HL-60/S4 treated with phorbol 12-myristate 13-acetate at 8.2 ng/mL for 4 days and 3 days (cell line): ENCODE data around the gene COMMD1.
"Not testable (repeated sequence)": the region's sequence is repeated elsewhere in the genome, so short reads cannot be mapped to it uniquely, and the experiment has no call there.

ENCODE experiments used
- in situ Hi-C: fragments of 300-500 bp; cut with MboI; formaldehyde crosslinking; loops from 2 replicates; pipeline ENCODE4 v1.15.0; 2022; ENCODE audit warnings: low sequenced_read_pairs

COMMD1 gene

DNA sequence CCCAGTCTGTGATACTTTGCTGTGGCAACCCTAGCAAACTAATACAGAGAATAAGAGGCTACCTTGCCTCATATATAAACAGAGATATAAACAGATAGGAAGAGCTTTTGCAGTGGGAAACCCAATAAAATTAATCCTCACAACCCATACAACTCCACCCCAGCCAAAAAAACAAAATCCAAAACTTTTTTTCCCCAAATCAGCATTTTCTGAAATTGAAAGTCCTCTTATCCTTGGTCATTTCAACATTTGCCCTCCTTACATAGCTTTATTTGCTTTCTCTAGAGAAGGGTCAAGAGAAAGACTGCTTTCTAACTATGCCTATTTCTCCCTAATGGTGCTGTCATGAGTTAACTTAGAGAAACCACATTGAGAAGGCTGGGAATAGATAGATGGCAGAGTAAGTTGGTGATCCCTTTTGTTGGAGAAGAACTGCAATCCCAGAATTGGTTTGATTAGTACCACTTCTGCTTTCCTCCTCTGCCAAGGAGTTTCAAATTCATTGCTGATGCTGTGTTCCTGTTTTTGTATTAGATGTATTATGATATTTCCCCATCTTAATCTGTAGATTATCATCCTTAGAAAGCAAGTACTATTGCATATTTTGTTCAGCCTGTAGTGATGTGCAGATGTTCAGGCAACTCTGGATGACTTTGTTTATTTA lies 214.0 kb downstream of the COMMD1 start:
- in situ Hi-C loops: no loop called here

DNA sequence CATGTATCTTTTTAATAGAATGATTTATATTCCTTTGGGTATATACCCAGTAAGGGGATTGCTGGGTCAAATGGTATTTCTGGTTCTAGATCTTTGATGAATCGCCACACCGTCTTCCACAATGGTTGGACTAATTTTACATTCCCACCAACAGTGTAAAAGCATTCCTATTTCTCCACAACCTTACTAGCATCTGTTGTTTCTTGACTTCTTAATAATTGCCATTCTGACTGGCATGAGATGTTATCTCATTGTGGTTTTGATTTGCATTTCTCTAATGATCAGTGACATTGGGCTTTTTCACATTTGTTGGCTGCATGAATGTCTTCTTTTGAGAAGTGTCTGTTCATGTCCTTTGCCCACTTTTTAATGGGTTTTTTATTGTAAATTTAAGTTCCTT lies 220.8 kb downstream of the COMMD1 start:
- in situ Hi-C loops: not testable (repeated sequence)

DNA sequence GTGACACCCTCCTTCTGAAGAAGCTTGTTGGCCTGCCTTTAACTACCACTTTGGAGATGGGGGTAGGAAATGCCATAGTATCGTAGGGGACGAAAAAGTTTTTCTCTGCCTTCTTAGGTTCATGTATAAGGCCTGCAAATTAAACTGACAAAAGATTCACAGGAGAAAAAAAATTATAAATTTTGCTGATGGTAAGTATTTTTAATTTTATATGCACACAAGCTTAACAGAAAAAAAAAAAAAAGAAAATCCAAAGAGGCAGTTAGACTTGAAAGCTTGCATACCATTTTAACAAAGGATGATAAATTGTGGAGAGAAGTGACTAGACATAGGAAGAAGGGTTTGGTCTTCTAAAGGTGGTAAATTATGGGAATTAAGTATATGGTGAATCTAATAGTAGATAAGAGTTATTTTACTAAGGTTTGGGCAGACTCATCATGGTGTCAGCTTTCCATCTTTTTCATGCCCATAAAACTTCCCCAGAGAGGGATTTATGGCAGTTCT lies 227.9 kb downstream of the COMMD1 start:
- in situ Hi-C loops: no loop called here

DNA sequence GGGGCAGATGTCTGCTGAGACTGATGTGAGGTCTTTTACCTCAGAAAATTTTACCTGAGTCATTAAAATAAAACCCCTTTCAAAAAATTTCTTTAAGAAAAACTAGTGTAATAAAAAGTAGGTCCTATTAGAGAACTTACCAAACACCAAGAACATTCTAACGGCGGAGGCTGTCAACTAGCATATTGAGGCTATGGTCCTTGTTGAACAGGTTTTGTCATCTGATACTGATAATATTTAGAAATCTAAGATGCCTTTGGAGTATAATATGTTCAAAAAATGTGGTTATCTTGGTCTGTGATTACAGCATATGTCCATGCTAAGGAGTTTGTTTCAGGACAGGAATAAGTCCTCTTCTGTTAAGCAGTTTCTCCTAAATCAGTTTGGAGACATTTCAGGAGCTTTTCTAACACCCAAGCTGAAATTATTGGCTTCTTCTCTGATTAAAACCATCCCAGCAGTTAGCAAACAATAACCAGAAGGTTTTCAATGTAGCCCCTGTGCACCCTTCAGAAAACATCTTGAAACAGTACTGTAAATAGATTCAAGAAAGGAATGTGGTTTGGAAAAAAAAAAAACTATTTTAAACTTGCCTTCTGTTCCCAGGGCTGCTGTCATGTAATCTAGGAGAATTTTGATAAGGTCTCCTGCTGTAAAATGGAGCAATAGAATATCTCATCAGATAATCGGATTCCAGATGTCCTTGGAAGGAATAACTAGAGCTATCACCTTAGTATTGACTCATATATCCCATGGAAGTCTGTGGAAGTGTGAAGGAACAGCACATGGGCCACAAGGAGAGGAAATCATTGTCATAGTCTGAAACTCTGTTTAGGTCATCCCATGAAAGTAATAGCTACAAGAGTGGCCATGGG lies 231.7 kb downstream of the COMMD1 start:
- in situ Hi-C loops: no loop called here

DNA sequence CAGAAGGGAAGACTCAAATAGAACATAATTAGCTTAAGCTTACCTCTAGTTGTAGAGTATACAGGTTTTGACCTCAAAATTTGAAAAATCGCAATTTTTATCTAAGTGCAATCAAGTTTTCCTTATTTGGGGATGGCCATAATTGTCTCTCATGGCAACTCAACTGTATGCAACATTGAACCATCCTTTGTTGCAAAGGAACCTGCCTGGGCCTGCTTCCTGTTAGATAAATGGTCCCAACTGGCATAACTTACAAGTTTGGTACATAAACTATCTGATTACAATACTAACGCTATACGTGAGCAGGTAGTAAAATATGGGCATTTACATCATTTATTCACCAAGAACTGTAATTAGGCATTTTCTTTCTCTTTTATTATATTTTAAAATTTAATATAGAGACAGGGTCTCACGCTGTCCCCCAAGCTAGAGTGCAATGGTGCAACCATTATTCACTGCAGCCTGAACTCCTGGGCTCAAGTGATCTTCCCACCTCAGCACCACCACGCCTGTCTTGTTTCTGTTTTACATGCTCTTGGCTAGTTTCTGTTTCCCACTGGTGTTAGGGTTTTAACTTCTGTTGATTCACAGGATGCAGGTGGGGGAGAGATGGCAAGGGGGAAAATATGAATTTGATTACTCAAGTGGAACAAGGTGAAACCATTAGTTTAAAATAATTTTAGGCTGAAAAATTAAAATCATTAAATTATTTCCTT lies 235.1 kb downstream of the COMMD1 start:
- in situ Hi-C loops: no loop called here

DNA sequence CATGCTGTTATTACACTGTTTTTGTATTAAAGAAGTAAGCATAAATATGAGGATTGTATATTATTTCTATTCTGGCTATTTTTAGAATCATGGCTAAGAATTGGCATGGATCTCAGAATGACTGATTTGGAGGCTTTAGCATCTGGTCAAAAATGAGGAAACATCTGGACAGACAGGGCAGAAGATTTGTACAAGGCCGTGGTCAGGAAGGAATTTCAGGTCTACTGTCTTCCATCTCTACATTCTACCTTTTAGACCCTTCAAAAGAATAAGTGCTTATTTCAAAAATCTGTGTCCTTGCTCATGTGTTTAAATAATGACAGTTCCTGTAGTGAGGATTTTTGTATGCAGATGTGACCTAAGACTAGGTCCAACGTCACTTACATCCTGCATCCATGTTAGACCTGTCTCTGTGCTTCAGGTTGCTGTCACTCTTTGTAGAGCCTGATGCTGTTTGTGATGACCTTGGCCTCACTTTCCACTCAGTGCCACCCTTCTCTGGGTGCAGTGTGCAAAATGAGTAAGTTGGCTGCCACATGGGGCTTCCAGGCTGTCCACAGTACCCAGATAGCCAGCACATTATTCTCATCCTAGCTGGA lies 235.8 kb downstream of the COMMD1 start:
- in situ Hi-C loops: no loop called here

DNA sequence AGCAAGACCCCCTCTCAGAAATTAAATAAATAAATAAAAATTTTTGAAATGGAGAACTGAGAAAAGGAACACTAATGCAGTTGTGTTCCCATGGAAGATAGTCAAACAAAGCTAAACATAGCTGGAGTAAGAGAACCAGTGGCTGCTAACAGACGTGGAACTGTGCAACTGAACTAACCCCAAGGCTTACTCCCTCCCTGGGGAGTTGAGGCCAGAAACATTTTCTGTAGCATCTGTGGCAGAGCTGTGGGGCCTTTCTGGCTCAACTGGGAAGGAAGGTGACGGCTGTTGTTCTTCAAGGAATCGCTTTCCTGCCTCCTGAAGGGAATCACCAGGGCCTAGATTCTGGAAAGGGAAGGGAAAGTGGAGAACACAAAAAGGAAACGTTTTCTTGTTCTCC lies 236.6 kb downstream of the COMMD1 start:
- in situ Hi-C loops: no loop called here

DNA sequence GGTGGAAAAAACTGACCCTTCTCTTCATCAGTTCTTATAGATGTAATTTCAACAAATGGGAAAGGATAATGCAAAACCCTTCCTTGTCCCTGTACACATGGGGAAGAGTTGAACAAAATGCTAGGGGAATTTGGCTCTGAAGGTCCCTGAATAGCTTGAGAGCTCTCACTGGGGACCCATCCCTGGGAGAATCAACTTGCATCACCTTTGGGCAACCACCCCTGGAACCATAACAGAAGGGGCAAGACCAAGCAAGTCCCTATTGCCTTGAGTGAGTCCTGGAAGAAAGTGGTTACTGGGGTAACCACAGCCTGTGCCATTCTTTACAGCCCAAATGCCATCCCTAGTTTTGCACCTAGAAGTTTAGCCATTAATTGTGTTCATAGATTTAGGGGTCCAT lies 238.2 kb downstream of the COMMD1 start:
- in situ Hi-C loops: no loop called here

DNA sequence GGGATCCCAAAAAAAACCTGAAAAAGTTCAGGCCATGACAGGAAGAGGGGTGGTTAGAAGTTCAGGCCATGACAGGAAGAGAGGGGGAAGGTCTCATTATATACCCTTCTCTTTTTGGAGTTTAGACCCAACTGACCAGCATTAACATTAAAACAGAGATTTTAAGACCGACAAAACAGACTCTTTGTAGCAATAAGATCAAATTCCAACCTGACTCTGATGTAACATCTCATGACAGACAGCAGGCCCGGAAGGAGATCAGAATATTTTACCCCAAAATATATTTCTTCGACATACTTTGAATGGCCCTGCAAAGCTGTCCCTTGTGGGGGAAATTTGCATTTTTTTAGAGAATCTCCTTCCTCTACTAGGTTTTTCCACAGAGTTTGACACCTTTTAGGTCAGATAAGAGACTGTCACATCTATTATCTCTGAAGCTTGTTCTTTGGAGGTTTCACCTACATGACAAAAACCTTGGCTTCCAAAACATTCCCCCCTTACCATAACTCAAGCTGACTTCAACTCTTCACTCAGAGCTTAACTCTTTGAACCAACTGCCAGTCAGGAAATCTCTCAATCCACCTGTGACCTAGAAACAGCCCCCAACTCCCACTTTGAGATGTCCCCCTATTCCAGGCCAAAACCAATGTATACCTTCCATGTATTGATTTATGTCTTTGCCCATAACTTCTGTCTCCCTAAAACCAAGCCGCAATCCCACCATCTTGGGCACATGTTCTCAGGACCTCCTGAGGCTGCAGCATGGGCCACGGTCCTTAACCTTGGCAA lies 239.4 kb downstream of the COMMD1 start:
- in situ Hi-C loops: no loop called here

DNA sequence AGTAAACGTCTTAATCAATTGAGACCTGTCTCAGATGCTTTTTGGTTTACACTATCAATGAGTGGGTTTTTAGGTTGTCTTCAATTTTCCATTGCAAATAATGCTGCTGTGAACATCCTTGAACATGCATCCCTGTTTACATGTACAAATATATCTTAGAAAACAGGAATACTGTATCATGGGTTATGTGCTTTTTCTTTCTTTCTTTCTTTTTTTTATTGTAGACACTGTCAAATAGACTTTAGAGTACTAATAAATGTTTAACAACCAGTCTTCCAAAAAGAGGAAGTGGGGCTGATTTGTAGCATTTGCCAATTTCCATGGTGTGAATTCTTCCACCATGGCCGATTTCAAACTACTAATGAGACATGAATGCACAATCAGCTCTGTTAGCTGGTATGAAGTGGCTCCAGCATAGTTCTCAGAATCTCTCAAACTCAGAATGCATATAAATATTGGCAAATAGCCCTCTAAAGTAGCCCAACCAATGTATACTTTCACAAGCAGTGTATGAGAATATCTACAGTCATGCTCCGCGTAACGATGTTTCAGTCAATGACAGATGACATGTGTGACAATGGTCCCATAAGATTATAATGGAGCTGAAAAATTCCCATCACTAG lies 240.1 kb downstream of the COMMD1 start:
- in situ Hi-C loops: no loop called here

DNA sequence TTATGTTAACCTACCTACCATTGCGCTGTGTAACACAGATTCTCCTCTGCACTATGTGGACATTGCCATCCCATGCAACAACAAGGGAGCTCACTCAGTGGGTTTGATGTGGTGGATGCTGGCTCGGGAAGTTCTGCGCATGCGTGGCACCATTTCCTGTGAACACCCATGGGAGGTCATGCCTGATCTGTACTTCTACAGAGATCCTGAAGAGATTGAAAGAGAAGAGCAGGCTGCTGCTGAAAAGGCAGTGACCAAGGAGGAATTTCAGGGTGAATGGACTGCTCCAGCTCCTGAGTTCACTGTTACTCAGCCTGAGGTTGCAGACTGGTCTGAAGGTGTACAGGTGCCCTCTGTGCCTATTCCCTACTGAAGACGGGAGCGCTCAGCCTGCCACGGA lies 241.3 kb downstream of the COMMD1 start:
- in situ Hi-C loops: not testable (repeated sequence)

DNA sequence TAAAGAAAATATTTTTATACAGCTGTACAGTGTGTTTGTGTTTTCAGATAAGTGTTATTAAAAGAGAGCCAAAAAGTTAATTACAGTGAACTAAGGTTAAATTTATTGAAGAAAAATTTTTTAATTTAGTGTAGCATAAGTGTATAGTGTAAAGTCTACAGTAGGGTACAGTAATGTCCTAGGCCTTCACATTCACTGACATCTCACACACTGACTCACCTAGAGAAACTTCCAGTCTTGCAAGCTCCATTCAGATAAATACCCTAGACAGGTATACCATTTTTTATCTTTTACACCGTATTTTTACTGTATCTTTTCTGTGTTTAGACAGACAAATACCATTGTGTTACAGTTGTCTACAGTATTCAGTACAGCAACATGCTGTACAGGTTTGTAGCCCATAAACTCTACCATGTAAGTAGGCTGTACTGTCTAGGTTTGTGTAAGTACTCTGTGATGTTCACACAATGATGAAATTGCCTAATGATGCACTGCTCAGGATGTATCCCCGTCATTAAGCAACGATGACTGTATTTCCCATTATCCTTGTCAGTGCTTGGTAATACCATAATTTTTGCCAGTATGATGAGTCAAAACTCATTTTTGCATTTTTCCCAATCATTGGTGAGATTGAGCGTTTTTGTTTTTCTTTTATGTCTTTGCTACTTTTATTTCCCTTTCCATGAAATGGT lies 242.3 kb downstream of the COMMD1 start:
- in situ Hi-C loops: no loop called here

DNA sequence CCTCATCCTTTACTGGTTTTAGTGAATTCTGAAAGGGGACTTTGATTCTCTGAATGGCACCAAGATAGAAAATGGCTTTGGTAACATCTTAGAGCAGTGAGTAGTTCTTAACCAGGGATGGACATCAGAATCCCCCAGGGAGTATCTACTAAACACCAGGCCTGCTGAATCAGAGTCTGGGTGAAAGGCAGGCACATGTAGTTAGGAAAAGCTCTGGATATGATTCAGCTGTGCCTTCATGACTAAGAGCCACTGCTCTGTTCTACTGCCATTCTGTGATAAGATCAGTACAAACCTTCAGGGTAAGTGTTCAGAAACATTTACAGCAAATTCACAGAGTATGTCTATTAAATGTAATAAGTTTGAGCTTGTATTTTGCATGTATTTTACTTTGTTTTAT lies 244.2 kb downstream of the COMMD1 start:
- in situ Hi-C loops: no loop called here

DNA sequence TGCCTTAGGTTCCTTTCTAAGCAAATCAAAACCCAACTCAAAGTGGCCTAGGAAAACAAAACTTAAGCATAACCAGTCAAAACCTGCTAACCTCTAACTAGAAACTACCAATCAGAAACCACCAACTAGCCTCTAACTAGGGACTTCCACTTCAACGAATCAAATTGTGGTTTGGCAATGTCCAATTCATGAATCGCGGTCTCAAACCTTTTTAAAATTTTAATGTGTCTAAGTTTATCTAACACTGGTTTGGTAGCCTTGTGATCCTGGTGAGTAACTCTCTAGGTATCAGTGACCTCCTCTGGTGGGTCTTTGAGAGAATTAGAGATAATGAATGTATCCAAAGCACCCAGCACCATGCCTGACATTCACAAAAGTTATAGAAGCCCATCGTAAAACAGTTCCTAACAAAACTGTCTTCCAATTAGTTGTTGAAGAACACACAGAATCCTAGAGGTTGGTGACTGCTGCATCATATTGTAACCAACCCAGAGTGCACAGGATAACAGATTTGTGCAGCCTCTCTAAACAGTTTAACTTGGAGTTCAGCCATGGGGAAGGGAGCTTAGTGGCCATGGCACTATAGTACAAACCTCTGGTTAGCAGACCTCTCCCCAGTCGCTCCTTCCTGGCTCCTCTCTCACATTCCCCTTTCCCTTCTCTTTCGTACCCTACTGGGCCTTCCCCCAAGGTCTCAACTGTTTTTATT lies 245.3 kb downstream of the COMMD1 start:
- in situ Hi-C loops: no loop called here

DNA sequence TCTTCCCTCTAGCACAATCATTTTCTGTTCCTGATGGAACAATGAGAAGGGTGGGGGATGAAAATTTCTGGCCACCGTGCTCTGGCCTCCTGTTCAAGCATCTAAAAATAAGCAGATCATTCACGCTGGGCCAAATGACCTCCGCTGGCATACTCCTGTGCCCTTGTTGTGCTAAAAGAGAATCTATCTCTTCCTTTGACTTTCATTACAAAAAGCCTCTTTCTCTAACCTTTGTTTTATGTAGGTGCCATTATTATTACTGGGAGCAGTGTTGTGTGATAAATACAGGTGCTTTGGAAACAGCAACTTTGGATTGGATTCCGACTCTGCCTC lies 245.8 kb downstream of the COMMD1 start:
- in situ Hi-C loops: no loop called here

DNA sequence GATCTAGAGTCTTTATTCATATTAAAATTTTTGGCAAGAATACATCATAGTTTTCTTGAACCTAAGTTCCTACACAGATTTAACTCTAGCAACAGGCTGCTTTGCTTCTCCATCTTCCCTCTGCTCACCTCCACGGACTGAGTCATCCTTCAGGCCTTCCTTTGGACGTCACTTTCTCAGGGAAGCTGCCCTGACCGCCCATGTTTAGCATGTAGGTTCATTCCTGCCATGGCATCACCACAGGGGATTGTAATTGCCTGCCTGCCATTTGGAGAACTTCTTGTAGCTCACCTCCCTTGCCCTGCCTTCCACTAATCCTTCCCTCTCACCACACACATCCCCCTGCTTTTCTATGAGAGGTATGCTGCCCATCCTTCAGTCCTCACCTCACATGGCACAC lies 246.5 kb downstream of the COMMD1 start:
- in situ Hi-C loops: no loop called here

DNA sequence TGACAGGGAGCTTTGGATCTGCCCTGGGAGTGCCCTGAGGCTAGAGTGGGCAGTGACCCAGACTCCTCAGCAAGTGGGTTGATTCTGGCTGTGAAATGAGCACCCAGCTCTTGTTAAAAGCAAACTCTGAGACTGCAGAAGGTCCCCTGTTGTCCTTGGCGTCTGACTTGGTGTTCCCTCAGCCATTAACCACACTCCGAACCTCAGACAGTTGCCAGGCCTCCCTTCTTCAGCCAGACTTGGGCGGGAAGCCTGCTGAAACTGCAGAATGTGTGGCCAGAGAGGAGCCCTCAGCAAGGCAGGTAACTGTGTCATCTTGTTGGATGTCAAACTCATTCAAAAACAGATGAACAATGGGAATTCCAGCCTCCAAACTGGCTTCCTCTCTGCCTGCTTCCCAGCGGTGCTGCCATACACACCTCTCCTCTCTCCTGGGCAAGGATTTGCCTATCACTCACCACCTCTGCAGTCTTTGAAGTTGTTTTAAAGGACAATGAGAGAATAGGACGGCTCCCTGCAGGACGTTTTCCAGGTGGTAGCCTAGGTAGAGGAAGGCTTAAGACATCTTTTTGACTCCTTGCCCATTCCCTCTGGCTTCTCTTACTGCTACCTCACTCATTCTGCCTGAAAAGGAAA lies 251.5 kb downstream of the COMMD1 start:
- in situ Hi-C loops: no loop called here

DNA sequence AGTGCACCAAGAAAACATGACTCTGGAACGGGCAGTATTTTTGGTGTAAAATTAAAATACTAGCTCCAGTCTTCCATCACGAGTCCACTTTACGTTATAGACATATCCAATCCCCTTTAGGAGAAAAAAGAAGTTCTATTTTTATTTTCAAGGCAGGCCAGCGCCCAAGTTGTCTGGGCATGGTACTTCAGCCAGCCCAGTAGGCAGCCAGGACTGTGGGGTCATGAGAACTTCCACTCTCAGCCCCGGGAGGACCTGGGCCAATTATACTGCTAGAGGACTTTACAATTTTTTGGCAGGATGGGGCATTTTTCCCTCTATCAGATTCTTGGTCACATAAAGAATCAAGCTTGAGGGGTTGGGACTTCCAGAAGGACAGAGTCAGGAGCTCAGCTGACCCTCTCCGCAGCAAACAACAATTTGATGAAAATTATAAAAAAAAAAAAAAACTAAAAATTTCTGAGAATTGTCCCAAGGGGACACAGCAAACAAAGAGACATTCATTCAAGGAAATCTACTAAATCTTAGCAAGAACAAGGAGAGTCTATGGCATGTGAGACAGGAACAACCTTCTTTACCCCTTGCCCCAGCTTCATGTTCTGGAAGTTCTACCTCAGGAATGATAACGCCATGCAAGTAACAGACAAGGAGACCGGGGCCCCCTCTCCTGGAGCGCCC lies 253.1 kb downstream of the COMMD1 start:
- in situ Hi-C loops: no loop called here
